Left lung (tissue), 10 donors: ENCODE results near the gene CISH. TPM values are rescaled to one million over a fixed set of nuclear protein-coding genes. Genes with fewer than 3 reads are reported as not detected.

Source experiments
- ATAC-seq: fragments of 200-7000 bp; cut with Tn5 transposase; one replicate; pipeline ENCODE4 v1.9.1; 2020; ENCODE audit warnings: moderate library complexity
- DNase-seq, 4 donors: peaks; one replicate each; pipeline ENCODE4 v3.0.0-alpha.2; 2013 to 2020
- H3K27ac ChIP-seq, 2 donors: fragments of 200-600 bp; sonication (generic) in 1 of 2; one replicate each; pipeline versions ENCODE4 v1.5.0 to v1.8.0; 2020 to 2021
- H3K27me3 ChIP-seq, 2 donors: fragments of 200-600 bp; sonication (generic) in 1 of 2; one replicate each; pipeline versions ENCODE4 v1.5.0 to v1.8.0; 2020 to 2021
- H3K36me3 ChIP-seq, 2 donors: fragments of 200-600 bp; sonication (generic) in 1 of 2; one replicate each; pipeline versions ENCODE4 v1.5.0 to v1.8.0; 2020 to 2021
- H3K4me1 ChIP-seq, 2 donors: fragments of 200-600 bp; one replicate each; pipeline ENCODE4 v1.8.0; 2021
- H3K4me3 ChIP-seq, 2 donors: fragments of 200-600 bp; sonication (generic) in 1 of 2; one replicate each; pipeline versions ENCODE4 v1.5.0 to v1.8.0; 2020 to 2021; ENCODE audit warnings: mild to moderate bottlenecking in 1 of 2
- H3K9me3 ChIP-seq, 2 donors: fragments of 200-600 bp; sonication (generic) in 1 of 2; one replicate each; pipeline versions ENCODE4 v1.5.0 to v1.8.0; 2020 to 2021
- CTCF ChIP-seq, 2 donors: fragments of 200-600 bp; sonication (generic) in 1 of 2; IDR thresholded peaks; one replicate each; pipeline versions ENCODE4 v1.5.0 to v1.8.0; 2021; ENCODE audit warnings: antibody characterized with exemption in 2 of 2
- intact Hi-C, 2 donors: fragments of 100-400 bp; cut with DNase I; formaldehyde crosslinking; loops; one replicate each; pipeline versions ENCODE4 v1.11.2 to v1.14.2; 2022
- polyA plus RNA-seq, 6 donors: library from polyadenylated mRNA; unstranded; fragments of 120-200 nt; gene quantifications; one replicate each; pipeline ENCODE4 v1.2.1, GENCODE V29; 2013; ENCODE audit not compliant: insufficient read length in 6 of 6
- total RNA-seq, 2 donors: library from RNA; stranded (reverse); fragmentation: NEBNext Ultra II Directional; extraction: Animal tissue kit (Norgen Biotek cat#: 25700); gene quantifications; one replicate each; pipeline ENCODE4 v1.2.1, GENCODE V29; 2021
- donor health status: DM: no; HTN: yes; CAD: no.
- donor health status: DM: no; HTN: no; CAD: no.

The CISH gene
- total and polyA plus RNA-seq, 8 donors, result 20.2 to 55.2 (median 26.5) TPM

- Histone ChIP-seq H3K36me3 (peaks cover 0 to 67% of the 10 kb centered on the region in 2 donors), H3K9me3 (no peaks in the 10 kb centered on the region), H3K4me1 (no peaks in the 10 kb centered on the region), H3K4me3 (no peak overlapping the region), H3K27me3 (no peaks in the 10 kb centered on the region), H3K27ac (no peak overlapping the region)
- TF ChIP-seq CTCF (IDR thresholded peaks at IDR 0.05), result no peak
- DNase-seq, result no peak
- intact Hi-C loops, result no loop called here
- ATAC-seq, result no peak
Observed at GRCh38 chr3:50648944-50649343, 37.4 kb upstream of the CISH start.

- Histone ChIP-seq H3K27me3 (no peaks in the 10 kb centered on the region), H3K27ac (no peak overlapping the region), H3K36me3 (peaks cover 0 to 73% of the 10 kb centered on the region in 2 donors), H3K9me3 (no peaks in the 10 kb centered on the region), H3K4me1 (no peaks in the 10 kb centered on the region), H3K4me3 (no peak overlapping the region)
- intact Hi-C loops, result no loop called here
- TF ChIP-seq CTCF (IDR thresholded peaks at IDR 0.05), result no peak
- ATAC-seq (no peak), DNase-seq (no peak)
Observed at GRCh38 chr3:50648313-50648712, 36.7 kb upstream of the CISH start.

- intact Hi-C loops, result no loop called here
- H3K9me3 ChIP-seq, result no peaks in the 10 kb centered on the region
- DNase-seq, result no peak
- H3K27me3 ChIP-seq, result no peaks in the 10 kb centered on the region
- ATAC-seq, result no peak
- H3K4me1 ChIP-seq, result no peaks in the 10 kb centered on the region
- no peak for TF ChIP-seq CTCF (IDR thresholded peaks at IDR 0.05)
- no peak overlapping the region for H3K27ac ChIP-seq
- no peak overlapping the region for H3K4me3 ChIP-seq
- H3K36me3 ChIP-seq, result peaks cover 0 to 100% of the 10 kb centered on the region in 2 donors
Observed at GRCh38 chr3:50645378-50645777, 33.8 kb upstream of the CISH start.

GRCh38 chr3:50644561-50644960, 33.0 kb upstream of the CISH start:
- no peak for ATAC-seq
- no peaks in the 10 kb centered on the region for H3K4me1 ChIP-seq
- no peak overlapping the region for H3K4me3 ChIP-seq
- no peaks in the 10 kb centered on the region for H3K9me3 ChIP-seq
- no peak overlapping the region for H3K27ac ChIP-seq
- peaks cover 0 to 100% of the 10 kb centered on the region in 2 donors for H3K36me3 ChIP-seq
- intact Hi-C loops, result no loop called here
- peak in 2 of 4 donors; percentile 51 to 75 for DNase-seq
- no peak for TF ChIP-seq CTCF (IDR thresholded peaks at IDR 0.05)
- no peaks in the 10 kb centered on the region for H3K27me3 ChIP-seq

- DNase-seq, result no peak
- Histone ChIP-seq H3K4me3 (no peak overlapping the region), H3K27ac (no peak overlapping the region), H3K9me3 (no peaks in the 10 kb centered on the region), H3K36me3 (peaks cover 0 to 91% of the 10 kb centered on the region in 2 donors), H3K4me1 (no peaks in the 10 kb centered on the region), H3K27me3 (no peaks in the 10 kb centered on the region)
- intact Hi-C loops, result no loop called here
- ATAC-seq, result no peak
- no peak for TF ChIP-seq CTCF (IDR thresholded peaks at IDR 0.05)
Observed at GRCh38 chr3:50642382-50642781, 30.8 kb upstream of the CISH start.
